ENCODE results near the gene NUDT2. TPM values are rescaled to one million over a fixed set of nuclear protein-coding genes. Genes with fewer than 3 reads are reported as not detected.

The NUDT2 gene
- polyA plus RNA-seq, 1 donor from 2014 or later, result 62.6 TPM

GRCh38 chr9:34369636-34370035, 40.3 kb downstream of the NUDT2 start:
- no peak overlapping the region for H3K4me2 ChIP-seq (ENCODE audit: low read length)
- no peaks in the 10 kb centered on the region for H3F3A ChIP-seq (ENCODE audit: insufficient read depth, low read length, poor library complexity, severe bottlenecking)
- H3K4me3 ChIP-seq (ENCODE audit: low read length), result no peak overlapping the region
- TF ChIP-seq, protein P1, sequence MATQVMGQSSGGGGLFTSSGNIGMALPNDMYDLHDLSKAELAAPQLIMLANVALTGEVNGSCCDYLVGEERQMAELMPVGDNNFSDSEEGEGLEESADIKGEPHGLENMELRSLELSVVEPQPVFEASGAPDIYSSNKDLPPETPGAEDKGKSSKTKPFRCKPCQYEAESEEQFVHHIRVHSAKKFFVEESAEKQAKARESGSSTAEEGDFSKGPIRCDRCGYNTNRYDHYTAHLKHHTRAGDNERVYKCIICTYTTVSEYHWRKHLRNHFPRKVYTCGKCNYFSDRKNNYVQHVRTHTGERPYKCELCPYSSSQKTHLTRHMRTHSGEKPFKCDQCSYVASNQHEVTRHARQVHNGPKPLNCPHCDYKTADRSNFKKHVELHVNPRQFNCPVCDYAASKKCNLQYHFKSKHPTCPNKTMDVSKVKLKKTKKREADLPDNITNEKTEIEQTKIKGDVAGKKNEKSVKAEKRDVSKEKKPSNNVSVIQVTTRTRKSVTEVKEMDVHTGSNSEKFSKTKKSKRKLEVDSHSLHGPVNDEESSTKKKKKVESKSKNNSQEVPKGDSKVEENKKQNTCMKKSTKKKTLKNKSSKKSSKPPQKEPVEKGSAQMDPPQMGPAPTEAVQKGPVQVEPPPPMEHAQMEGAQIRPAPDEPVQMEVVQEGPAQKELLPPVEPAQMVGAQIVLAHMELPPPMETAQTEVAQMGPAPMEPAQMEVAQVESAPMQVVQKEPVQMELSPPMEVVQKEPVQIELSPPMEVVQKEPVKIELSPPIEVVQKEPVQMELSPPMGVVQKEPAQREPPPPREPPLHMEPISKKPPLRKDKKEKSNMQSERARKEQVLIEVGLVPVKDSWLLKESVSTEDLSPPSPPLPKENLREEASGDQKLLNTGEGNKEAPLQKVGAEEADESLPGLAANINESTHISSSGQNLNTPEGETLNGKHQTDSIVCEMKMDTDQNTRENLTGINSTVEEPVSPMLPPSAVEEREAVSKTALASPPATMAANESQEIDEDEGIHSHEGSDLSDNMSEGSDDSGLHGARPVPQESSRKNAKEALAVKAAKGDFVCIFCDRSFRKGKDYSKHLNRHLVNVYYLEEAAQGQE (IDR thresholded peaks at IDR 0.05; ENCODE audit: borderline replicate concordance), result no peak
- TF ChIP-seq EZH2 (IDR thresholded peaks at IDR 0.05; ENCODE audit: borderline replicate concordance, insufficient read depth, low read length, poor library complexity, severe bottlenecking) (no peak), RAD21 (conservative IDR thresholded peaks at IDR 0.05) (no peak), SMC3 (conservative IDR thresholded peaks at IDR 0.05; ENCODE audit: poor library complexity) (no peak), MXI1 (conservative IDR thresholded peaks at IDR 0.05; ENCODE audit: poor library complexity, severe bottlenecking) (no peak), EP300 (conservative IDR thresholded peaks at IDR 0.05; ENCODE audit: poor library complexity, severe bottlenecking) (no peak), POLR2AphosphoS5 (IDR thresholded peaks at IDR 0.05) (no peak), CTCF (IDR thresholded peaks at IDR 0.05; ENCODE audit: poor library complexity, severe bottlenecking) (no peak), TAF1 (IDR thresholded peaks at IDR 0.05; ENCODE audit: low read depth) (no peak)
- no peaks in the 10 kb centered on the region for H3K79me2 ChIP-seq (replicated peaks; ENCODE audit: insufficient read depth, low read length)
- no peaks in the 10 kb centered on the region for H4K20me1 ChIP-seq (ENCODE audit: insufficient read depth)
- H3K36me3 ChIP-seq (ENCODE audit: insufficient read depth, low read length), result peaks cover 11% of the 10 kb centered on the region
- H3K27ac ChIP-seq (ENCODE audit: low read length), result no peak overlapping the region
- H3K9me2 ChIP-seq (ENCODE audit: insufficient read depth, low read length), result no peaks in the 10 kb centered on the region
- peaks cover 8% of the 10 kb centered on the region for H3K9me3 ChIP-seq (ENCODE audit: low read length)
- no peak overlapping the region for H3K9ac ChIP-seq (ENCODE audit: low read length)
- no peaks in the 10 kb centered on the region for H3K27me3 ChIP-seq (ENCODE audit: insufficient read depth, low read depth, low read length)
- H2AFZ ChIP-seq (ENCODE audit: low read depth, low read length), result no peak overlapping the region

GRCh38 chr9:34370335-34370969, 41.1 kb downstream of the NUDT2 start:
- no peaks in the 10 kb centered on the region for H3K79me2 ChIP-seq (replicated peaks; ENCODE audit: insufficient read depth, low read length)
- H3K36me3 ChIP-seq (ENCODE audit: insufficient read depth, low read length), result peaks cover 11% of the 10 kb centered on the region
- no peaks in the 10 kb centered on the region for H3F3A ChIP-seq (ENCODE audit: insufficient read depth, low read length, poor library complexity, severe bottlenecking)
- no peak overlapping the region for H3K27ac ChIP-seq (ENCODE audit: low read length)
- TF ChIP-seq RAD21 (conservative IDR thresholded peaks at IDR 0.05) (no peak), EP300 (conservative IDR thresholded peaks at IDR 0.05; ENCODE audit: poor library complexity, severe bottlenecking) (no peak), SMC3 (conservative IDR thresholded peaks at IDR 0.05; ENCODE audit: poor library complexity) (no peak), CTCF (IDR thresholded peaks at IDR 0.05; ENCODE audit: poor library complexity, severe bottlenecking) (no peak), TAF1 (IDR thresholded peaks at IDR 0.05; ENCODE audit: low read depth) (no peak), EZH2 (IDR thresholded peaks at IDR 0.05; ENCODE audit: borderline replicate concordance, insufficient read depth, low read length, poor library complexity, severe bottlenecking) (no peak), POLR2AphosphoS5 (IDR thresholded peaks at IDR 0.05) (no peak)
- TF ChIP-seq, protein P1 (IDR thresholded peaks at IDR 0.05; ENCODE audit: borderline replicate concordance), result no peak
- no peaks in the 10 kb centered on the region for H3K27me3 ChIP-seq (ENCODE audit: insufficient read depth, low read depth, low read length)
- no peaks in the 10 kb centered on the region for H3K9me2 ChIP-seq (ENCODE audit: insufficient read depth, low read length)
- no peaks in the 10 kb centered on the region for H4K20me1 ChIP-seq (ENCODE audit: insufficient read depth)
- H3K9ac ChIP-seq (ENCODE audit: low read length), result no peak overlapping the region
- H3K4me3 ChIP-seq (ENCODE audit: low read length), result no peak overlapping the region
- H3K4me2 ChIP-seq (ENCODE audit: low read length), result no peak overlapping the region
- peaks cover 8% of the 10 kb centered on the region for H3K9me3 ChIP-seq (ENCODE audit: low read length)
- H2AFZ ChIP-seq (ENCODE audit: low read depth, low read length), result no peak overlapping the region

Data from neural cell (in vitro differentiated cells).